ENCODE data around the gene RIT2. TPM values are rescaled to one million over a fixed set of nuclear protein-coding genes. Genes with fewer than 3 reads are reported as not detected.

RIT2 gene
- total RNA-seq, 1 donor from 2014 or later, result not detected

- Mint-ChIP-seq H3K4me3 (no peak overlapping the region), H3K9me3 (no peaks in the 10 kb centered on the region), H3K27me3 (ENCODE audit: low read depth) (peaks cover 2% of the 10 kb centered on the region), H3K27ac (no peak overlapping the region), H3K36me3 (no peaks in the 10 kb centered on the region), H3K4me1 (no peaks in the 10 kb centered on the region)
- DNase-seq (ENCODE audit: low spot score in 2 of 2, unreplicated experiment in 2 of 2), result no peak
- TF ChIP-seq CTCF (IDR thresholded peaks at IDR 0.05; ENCODE audit: unreplicated experiment), result no peak
Observed at GRCh38 chr18:42736074-42736473, 379.4 kb downstream of the RIT2 start.

- no peak overlapping the region for H3K27ac Mint-ChIP-seq
- peaks cover 7% of the 10 kb centered on the region for H3K4me1 Mint-ChIP-seq
- H3K9me3 Mint-ChIP-seq, result no peaks in the 10 kb centered on the region
- TF ChIP-seq CTCF (IDR thresholded peaks at IDR 0.05; ENCODE audit: unreplicated experiment), result no peak
- H3K27me3 Mint-ChIP-seq (ENCODE audit: low read depth), result peaks cover 2% of the 10 kb centered on the region
- H3K36me3 Mint-ChIP-seq, result no peaks in the 10 kb centered on the region
- DNase-seq (ENCODE audit: low spot score in 2 of 2, unreplicated experiment in 2 of 2), result no peak
- H3K4me3 Mint-ChIP-seq, result no peak overlapping the region
Observed at GRCh38 chr18:42734520-42734919, 381.0 kb downstream of the RIT2 start.

GRCh38 chr18:42730272-42730671 is 385.2 kb downstream of the RIT2 start:
- Mint-ChIP-seq H3K4me1 (peaks cover 20% of the 10 kb centered on the region), H3K36me3 (no peaks in the 10 kb centered on the region), H3K27ac (no peak overlapping the region), H3K9me3 (peaks cover 7% of the 10 kb centered on the region), H3K4me3 (no peak overlapping the region), H3K27me3 (ENCODE audit: low read depth) (no peaks in the 10 kb centered on the region)
- no peak for DNase-seq (ENCODE audit: low spot score in 2 of 2, unreplicated experiment in 2 of 2)
- TF ChIP-seq CTCF (IDR thresholded peaks at IDR 0.05; ENCODE audit: unreplicated experiment), result peak; percentile 48

GRCh38 chr18:42719221-42719620 is 396.3 kb downstream of the RIT2 start:
- Mint-ChIP-seq H3K4me3 (no peak overlapping the region), H3K27me3 (ENCODE audit: low read depth) (no peaks in the 10 kb centered on the region), H3K36me3 (peaks cover under 1% of the 10 kb centered on the region), H3K9me3 (peaks cover 5% of the 10 kb centered on the region), H3K4me1 (no peaks in the 10 kb centered on the region), H3K27ac (no peak overlapping the region)
- DNase-seq (ENCODE audit: low spot score in 2 of 2, unreplicated experiment in 2 of 2), result no peak
- no peak for TF ChIP-seq CTCF (IDR thresholded peaks at IDR 0.05; ENCODE audit: unreplicated experiment)

- H3K36me3 Mint-ChIP-seq, result no peaks in the 10 kb centered on the region
- no peaks in the 10 kb centered on the region for H3K27me3 Mint-ChIP-seq (ENCODE audit: low read depth)
- no peak overlapping the region for H3K4me3 Mint-ChIP-seq
- H3K4me1 Mint-ChIP-seq, result peaks cover 13% of the 10 kb centered on the region
- TF ChIP-seq CTCF (IDR thresholded peaks at IDR 0.05; ENCODE audit: unreplicated experiment), result no peak
- H3K27ac Mint-ChIP-seq, result no peak overlapping the region
- H3K9me3 Mint-ChIP-seq, result no peaks in the 10 kb centered on the region
- DNase-seq (ENCODE audit: low spot score in 2 of 2, unreplicated experiment in 2 of 2), result no peak
Observed at GRCh38 chr18:42712065-42712464, 403.4 kb downstream of the RIT2 start.

- Mint-ChIP-seq H3K4me1 (peaks cover 24% of the 10 kb centered on the region), H3K36me3 (no peaks in the 10 kb centered on the region), H3K27me3 (ENCODE audit: low read depth) (no peaks in the 10 kb centered on the region), H3K9me3 (no peaks in the 10 kb centered on the region), H3K4me3 (no peak overlapping the region), H3K27ac (peak overlapping the region; percentile 84)
- DNase-seq (ENCODE audit: low spot score in 2 of 2, unreplicated experiment in 2 of 2), result no peak
- no peak for TF ChIP-seq CTCF (IDR thresholded peaks at IDR 0.05; ENCODE audit: unreplicated experiment)
Observed at GRCh38 chr18:42707080-42707479, 408.4 kb downstream of the RIT2 start.

All from mesothelial cell of epicardium (in vitro differentiated cells).